Mammary epithelial cell (primary cell): ENCODE data around the gene HIGD2B.
"Not testable (repeated sequence)": the region's sequence is repeated elsewhere in the genome, so short reads cannot be mapped to it uniquely, and the experiment has no call there.

Experiments used
- EZH2 ChIP-seq: IDR thresholded peaks from 2 replicates; pipeline ENCODE4 v1.6.1; 2012; ENCODE audit warnings: low read length, inconsistent platforms, borderline replicate concordance
- TF ChIP-seq, protein P1 (sequence below), 2 donors: IDR thresholded peaks in 1 of 2; conservative IDR thresholded peaks in 1 of 2; 2 replicates each; pipeline ENCODE4 v1.5.1; 2011 to 2012; ENCODE audit warnings: inconsistent platforms in 2 of 2, low read length in 2 of 2, mild to moderate bottlenecking in 2 of 2, control low read depth in 1 of 2, low read depth in 1 of 2; ENCODE audit not compliant: insufficient read depth in 1 of 2; ENCODE audit errors: extremely low read depth in 1 of 2

DNA sequence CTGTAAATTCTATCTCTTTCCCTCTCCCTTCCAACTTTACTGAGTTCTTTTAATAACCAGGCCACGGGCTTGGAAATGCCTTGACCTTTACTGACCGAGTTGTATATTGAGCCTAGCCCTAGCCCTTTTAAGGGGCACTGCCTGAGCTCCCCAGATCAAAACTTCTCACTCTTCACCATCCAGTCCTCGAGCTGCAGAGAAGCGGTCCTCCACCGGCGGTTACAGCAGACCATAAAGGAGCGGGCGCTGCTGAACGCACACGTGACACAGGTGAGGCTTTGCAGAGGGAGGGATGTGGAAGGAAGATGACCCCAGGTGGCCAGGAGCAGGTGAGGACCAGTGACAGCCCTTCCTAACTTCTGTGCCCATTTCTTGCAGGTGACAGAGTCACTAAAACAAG lies 24.9 kb downstream of the HIGD2B start:
- TF ChIP-seq, protein P1, sequence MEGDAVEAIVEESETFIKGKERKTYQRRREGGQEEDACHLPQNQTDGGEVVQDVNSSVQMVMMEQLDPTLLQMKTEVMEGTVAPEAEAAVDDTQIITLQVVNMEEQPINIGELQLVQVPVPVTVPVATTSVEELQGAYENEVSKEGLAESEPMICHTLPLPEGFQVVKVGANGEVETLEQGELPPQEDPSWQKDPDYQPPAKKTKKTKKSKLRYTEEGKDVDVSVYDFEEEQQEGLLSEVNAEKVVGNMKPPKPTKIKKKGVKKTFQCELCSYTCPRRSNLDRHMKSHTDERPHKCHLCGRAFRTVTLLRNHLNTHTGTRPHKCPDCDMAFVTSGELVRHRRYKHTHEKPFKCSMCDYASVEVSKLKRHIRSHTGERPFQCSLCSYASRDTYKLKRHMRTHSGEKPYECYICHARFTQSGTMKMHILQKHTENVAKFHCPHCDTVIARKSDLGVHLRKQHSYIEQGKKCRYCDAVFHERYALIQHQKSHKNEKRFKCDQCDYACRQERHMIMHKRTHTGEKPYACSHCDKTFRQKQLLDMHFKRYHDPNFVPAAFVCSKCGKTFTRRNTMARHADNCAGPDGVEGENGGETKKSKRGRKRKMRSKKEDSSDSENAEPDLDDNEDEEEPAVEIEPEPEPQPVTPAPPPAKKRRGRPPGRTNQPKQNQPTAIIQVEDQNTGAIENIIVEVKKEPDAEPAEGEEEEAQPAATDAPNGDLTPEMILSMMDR (conservative IDR thresholded peaks at IDR 0.05 in 1 of 2, IDR thresholded peaks at IDR 0.05 in 1 of 2; ENCODE audit: extremely low read depth in 1 of 2, insufficient read depth in 1 of 2, low read depth in 1 of 2, low read length in 2 of 2) = not testable (repeated sequence)
- not testable (repeated sequence) for TF ChIP-seq EZH2
